HPDE6-E6E7 (cell line): ENCODE measurements around the gene ENO2.

Experiments
- DNase-seq: peaks from one replicate; pipeline ENCODE4 v3.0.0; 2011; ENCODE audit warnings: missing footprints; ENCODE audit errors: extremely low spot score

Gene ENO2

DNA sequence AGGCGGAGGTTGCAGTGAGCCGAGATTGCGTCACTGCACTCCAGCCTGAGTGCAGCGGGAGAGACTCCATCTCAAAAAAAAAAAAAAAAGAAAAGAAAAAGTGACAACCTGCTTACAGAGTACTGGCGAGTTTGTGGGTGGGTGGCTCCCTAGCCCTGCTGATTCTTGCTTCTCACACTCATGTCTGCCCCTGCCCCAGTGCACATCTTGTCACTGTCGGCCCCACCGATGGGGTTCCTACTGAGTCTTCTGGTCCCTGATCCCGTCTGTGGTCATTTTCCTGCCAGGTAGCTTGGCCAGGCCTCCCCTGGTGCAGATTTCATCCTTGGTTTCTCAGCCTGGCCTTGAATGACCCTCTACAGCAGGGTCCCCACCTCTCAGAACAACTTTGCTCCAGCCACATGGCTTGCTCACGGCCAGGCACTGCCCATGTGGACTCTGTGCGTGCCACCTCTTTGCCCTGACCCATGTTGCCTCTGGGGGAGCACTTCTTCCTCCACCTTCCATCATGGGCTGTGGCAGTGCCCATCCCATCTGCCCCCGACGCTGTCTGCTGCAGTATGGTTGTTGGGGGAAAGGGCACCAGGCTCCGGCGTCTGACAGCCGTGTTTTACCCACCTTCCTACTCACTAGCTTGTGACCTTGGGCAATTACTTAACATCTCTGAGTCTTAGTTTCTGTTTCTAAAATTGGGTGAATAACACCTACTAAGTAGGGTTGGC lies 34.7 kb downstream of the ENO2 start:
- no peak for DNase-seq

DNA sequence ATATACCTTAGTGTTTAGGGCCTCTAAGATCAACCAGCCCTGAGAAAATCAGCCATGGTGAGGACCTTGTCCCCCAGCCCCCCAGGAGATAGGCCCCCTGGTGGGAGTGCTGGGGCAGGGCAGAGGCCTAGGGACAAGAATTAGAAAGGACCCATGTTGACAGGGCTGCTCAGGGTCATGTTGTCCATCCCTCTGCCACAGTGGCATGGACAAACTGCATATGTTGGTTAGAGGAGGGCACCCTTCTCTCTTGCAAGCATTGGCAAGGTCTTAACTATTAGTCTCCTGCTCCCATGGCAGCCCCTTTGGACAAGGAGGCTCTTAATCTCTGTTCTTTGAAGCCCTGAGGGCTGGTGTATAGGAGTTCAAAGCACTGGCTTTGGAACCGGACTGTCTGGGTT lies 36.0 kb downstream of the ENO2 start:
- DNase-seq: no peak

DNA sequence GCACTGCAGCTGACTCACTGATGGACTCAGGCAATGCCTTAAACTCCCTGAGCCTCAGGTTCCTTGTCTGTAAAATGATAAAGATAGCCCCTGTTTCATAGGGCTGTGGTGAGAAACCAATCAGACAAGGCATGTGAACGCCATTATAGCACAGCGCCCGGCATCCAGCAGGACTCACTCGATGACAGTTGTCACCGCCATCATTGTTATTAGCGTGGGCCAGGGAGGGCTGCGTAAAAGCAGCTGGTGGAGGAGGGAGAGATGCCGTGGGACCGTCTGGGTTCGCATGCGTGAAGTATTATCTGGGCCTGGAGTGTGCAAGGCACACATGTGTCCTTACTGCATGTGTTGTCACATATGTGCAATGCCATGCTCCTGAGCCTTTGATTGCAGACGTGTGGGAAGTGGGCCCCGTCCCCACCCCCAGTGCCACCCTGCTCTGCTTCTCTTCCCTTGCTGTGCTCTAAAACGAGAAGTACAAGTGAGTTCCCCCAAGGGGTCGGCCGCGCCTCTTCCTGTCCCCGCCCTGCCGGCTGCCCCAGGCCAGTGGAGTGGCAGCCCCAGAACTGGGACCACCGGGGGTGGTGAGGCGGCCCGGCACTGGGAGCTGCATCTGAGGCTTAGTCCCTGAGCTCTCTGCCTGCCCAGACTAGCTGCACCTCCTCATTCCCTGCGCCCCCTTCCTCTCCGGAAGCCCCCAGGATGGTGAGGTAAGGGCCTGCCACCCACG lies 36.6 kb downstream of the ENO2 start, which contains the start of gene PTPN6:
Gene PTPN6 (plus strand): TSS at position 546 of the 730 bp plus-strand sequence. CDS start 157 bp downstream, at position 703.
- no peak for DNase-seq

DNA sequence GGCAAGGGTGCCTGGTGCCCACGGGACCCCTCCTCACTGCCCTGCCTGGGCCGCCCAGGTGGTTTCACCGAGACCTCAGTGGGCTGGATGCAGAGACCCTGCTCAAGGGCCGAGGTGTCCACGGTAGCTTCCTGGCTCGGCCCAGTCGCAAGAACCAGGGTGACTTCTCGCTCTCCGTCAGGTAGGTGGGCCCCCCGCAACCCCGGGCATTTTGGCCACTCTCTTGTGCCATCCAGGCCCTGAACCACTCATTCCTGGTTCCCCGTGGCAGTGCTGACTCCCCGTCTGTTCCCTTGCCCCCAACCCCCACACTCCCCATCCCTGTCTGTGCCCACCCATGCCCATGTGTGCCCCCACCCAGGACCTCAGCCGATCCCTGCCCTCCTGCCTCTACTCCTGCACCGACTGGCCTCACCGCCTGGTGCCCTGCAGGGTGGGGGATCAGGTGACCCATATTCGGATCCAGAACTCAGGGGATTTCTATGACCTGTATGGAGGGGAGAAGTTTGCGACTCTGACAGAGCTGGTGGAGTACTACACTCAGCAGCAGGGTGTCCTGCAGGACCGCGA lies 37.3 kb downstream of the ENO2 start:
- no peak for DNase-seq

DNA sequence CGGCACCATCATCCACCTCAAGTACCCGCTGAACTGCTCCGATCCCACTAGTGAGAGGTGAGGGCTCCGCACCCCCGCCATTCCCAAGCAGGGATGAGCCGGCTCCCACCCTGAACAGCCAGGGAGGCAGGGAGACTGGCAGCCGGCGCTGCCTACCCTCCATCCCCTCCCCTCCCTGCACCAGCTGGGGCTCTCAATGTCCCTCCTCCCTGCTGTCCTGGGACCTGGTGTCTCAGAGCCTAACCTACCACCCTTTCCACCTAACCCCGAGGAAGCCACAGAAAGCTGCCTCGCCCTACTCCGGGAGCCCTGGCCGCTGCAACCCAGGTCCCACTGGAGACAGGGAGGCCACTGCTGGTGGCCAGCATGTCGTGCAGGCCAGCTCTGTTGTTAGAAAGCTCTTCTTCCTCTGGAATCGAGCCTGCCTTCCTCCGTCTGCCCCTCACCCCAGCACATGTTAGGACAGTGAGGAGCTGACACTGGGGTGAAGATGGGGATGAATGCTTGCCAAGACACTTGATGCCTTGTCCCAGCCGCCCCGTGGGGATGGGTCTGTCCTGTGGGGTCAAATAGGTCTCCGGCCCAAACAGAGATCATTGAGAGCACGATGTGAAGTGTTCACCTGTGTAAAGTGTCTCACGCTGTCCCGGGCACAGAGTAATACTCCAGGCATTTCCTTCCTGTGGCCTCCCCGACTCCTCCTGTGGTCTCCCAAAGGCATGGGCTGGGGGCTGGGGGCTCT lies 37.9 kb downstream of the ENO2 start:
- DNase-seq: no peak

DNA sequence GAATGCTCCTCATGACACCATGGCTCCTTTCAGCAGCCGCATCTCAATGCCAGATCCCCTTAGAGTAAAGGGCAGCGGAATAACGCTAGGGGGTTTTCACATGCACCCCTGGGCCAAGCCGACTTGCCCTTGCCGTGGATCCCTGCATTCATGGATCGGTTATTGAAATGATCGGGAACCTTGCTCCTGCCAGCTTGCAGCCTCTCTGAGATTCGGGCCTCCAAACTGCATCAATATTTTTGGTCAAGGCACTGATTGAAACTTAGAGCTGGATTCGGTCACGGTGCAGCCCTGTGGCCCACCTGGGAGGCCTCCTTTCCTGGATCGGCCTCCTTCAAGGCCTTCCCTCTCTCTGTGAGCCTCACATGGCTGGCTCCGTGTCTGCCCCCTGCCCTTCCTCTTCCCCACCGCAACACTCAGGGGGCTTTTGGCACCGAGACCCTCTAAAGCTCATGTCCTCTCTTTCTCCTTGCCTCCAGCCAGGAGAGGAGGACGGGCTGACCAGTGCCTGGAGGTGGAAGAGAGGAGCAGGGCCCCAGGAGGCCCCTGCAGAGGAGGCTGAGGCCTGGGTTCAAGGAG lies 38.6 kb downstream of the ENO2 start:
- DNase-seq: no peak

DNA sequence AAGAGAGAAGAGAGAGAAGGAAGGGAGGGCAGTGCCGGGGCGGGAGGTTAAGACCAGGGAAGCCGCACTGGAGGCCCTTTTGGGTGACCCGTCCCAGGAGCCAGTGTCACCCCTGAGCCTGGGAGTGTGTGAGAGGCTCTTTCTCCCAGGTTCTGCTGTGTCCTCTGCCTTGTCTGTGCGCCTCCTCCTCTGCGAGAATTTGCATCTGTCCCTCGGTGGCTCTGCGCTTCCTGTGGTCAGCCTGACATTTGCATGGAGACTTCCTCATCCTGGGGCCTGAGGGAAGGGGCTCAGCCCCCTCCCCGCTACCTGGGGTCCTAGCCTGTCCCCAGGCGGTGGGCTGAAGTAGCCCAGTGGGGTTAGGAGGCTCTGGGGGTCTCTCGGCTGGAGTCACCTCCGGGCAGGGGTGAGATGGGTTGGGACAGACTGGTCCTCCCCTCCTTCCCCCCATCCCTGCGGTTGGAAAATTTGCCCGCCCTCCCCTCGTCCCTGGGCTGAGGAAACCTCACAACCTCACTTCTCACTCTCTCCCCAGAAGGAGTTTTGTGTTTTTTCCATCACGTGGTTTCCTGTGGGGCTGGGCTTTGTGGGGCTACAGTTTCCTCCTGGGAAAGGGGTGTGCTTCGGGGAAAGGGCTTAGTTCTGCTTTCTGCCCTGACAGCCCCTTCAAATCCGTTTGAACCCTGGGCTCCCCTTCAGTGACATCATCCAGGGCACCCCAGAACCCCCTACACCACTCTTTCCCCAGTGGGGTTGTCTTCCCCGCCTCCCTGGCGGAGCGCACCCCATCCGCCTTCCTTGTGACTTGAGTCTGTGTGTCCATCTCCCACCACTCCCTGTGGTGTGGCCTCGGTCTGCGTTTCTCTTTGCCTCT lies 39.3 kb downstream of the ENO2 start:
- DNase-seq: no peak

DNA sequence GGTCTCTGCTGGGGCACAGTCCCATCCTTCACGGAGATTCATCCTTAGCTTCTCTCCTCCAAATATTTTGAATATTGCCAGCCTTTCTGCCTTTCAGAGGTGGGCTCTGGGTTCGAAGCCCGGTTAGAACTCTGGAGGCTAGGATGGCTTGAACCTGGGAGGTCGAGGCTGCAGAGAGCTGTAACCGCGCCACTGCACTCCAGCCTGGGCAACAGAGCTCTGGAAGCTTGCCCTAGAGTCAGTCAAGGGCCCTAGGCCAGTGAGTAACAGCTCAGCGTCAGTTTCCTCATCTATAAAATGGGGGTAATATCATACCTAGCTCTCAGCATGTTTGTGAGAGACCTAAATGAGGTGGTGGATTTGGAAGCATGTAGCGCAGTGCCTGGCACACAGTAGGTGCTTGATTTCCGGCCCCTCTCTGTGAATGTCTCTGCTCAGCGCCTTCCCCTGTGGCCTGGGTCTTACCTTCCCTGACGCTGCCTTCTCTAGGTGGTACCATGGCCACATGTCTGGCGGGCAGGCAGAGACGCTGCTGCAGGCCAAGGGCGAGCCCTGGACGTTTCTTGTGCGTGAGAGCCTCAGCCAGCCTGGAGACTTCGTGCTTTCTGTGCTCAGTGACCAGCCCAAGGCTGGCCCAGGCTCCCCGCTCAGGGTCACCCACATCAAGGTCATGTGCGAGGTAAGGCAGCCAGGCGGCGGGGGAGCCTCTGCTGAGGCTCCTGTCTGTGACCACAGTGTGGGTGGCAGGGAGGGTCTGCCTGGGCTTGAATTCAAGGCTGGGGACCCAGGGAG lies 40.1 kb downstream of the ENO2 start:
- no peak for DNase-seq

DNA sequence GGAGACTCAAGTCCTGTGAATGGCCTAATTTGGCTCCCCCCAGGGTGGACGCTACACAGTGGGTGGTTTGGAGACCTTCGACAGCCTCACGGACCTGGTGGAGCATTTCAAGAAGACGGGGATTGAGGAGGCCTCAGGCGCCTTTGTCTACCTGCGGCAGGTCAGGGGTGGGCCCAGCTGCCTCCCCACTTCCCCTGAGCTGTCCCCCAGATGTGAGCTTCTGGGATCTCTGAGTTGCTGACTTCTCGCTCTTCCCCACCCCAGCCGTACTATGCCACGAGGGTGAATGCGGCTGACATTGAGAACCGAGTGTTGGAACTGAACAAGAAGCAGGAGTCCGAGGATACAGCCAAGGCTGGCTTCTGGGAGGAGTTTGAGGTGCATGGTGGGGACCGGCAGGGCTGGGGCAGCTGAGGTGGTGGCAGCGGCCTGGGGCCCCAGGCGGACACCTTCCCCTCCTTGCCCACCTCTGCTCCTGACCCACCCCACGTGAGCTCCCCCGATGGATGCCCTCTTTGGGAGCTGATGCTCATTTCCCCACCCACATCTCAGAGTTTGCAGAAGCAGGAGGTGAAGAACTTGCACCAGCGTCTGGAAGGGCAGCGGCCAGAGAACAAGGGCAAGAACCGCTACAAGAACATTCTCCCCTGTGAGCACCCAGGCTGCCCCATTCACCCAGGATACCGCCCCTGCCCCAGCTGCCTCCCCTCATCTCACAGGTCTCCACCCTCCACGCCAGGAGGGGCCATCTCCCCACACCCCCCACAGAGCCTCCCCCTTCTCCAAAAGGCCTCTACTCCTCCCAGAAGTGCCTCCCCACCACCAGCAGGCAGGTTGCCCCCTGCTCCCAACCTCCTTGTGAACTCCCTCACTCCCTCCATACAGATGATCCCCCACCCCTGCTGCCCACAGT lies 41.0 kb downstream of the ENO2 start:
- no peak for DNase-seq

DNA sequence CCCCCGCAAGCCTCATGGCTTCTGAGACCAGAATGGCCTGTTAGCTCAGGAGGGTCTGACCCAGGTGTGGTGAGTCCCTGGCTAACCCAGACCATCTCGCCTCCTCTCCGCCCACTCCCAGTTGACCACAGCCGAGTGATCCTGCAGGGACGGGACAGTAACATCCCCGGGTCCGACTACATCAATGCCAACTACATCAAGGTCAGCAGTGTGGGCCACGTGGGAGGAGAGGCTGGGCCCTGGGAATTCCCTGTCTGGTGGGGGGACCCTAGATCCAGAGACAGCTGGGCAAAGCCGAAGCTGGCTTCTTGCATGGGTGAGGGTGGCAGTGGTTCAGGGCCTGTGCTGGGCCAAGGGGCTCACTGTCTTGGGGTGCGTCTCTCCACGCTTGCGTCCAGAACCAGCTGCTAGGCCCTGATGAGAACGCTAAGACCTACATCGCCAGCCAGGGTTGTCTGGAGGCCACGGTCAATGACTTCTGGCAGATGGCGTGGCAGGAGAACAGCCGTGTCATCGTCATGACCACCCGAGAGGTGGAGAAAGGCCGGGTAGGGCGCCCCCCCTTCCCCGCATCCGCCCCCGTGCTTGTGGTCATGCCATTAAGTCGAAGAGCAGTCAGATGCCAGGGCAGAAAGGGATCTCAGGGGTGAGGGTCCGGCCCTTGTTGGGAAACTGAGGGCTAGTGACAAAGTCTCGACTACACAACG lies 41.8 kb downstream of the ENO2 start:
- no peak for DNase-seq

DNA sequence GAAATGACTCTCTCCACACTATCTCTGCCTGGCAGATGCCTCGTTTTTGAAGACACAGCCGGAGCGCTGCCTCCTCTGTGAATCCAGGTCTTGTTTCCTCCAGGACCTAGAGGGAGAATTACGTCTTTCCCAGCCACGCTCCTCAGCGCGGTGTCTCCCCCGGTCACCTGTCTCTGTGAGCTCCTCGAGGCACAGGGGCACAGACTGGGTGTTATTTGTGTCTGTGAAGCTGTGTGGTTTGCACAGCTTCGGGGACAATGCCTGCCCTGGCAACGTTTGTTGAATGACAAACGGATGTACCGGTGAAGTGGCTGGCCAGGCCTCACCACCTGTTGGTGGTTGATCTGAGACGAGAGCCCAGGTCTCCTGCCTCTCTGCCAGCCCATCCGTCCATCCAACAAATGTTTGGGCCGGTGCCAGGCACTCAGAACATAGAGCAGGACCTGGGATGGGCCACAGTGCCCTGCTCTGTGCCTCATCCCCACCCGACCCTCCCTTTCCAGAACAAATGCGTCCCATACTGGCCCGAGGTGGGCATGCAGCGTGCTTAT lies 42.8 kb downstream of the ENO2 start:
- DNase-seq: no peak

DNA sequence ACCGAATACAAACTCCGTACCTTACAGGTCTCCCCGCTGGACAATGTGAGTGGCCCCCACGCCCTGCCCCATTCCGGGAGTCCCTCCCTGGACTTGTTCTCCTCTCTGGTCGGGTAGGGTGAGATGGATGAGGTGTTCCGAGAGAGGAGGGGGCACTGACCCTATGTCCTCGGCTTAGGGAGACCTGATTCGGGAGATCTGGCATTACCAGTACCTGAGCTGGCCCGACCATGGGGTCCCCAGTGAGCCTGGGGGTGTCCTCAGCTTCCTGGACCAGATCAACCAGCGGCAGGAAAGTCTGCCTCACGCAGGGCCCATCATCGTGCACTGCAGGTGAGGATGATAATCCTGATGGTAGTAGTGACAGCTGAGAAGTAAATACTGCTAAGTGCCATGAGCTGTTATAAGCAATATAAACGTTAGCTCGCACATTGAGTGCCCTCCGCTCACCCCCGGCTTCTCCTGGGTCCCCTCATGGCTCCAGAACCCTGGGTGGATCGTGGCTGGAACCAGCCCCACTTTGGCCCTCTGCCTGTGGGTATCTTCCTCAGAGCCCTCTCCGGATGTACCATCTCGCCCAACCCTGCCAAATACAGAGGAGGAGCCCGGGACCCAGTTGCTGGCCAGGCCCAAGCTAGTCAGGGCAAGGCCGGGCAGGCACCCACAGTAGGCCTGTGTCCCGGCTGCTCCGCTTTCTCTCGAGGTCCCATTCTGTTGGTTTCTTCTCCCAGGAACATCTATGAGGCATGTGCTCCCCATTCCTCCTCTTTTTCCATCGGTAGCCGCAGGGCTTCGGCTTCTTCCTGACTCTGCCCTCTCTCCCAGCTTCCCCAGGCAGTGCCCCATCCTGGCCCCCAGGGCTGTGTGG lies 43.6 kb downstream of the ENO2 start:
- DNase-seq: no peak

DNA sequence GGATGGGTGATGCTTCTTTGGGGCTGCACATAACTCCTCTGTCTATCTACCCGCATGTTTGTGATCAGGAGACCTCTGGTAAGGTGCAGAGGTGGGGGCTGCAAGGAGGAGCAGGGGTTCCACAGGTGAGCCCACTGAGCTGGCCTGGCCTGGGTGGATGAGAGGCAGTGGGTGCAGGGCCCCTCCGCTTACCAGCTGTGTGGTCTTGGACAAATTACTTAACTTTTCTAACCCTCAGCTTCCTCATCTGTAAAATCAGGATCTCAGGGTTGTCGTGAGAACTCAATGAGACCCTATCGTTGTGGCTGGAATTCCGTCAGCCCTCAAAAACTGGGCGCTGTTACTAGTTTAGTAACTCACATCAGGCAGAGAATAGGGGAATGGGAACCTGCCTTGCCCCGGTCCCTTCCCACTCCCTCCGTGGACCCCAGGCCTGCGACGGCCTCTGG lies 44.3 kb downstream of the ENO2 start:
- DNase-seq: no peak

DNA sequence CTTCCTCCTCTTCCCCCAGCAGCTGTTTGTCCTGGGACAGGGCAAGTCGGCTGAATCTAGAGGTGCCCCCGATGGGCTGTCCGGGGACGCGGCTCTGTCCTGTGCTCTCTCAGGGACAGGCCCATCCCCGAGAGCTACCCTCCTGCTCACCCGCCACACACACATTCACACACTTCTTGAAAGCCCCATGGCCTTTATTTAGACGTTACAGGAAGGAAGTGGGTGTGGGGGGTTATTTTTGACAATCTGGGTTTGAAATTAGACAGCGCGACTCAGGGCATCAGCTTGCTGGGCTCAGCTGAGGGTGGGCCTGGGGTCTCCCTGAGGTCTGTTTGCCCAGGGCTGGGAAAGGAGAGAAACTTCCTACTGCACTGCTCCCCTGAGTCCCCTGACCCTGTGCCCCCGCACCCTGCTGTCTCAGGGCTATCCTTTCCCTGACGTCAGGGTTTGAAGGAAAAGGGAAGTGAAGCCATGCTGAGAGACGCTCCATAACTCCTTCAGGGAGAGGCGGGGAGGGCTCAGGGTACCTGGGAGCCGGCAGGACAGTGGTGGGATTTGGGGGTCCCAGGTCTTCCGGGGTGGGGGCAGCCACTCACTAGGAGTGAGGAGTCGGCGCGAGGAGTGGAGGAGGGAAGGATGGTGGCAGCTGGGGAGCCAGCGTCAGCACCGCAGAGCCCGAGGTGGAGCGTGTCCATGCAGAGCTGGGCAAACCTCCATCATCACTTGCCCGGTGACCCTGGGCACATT lies 44.9 kb downstream of the ENO2 start:
- DNase-seq: no peak

DNA sequence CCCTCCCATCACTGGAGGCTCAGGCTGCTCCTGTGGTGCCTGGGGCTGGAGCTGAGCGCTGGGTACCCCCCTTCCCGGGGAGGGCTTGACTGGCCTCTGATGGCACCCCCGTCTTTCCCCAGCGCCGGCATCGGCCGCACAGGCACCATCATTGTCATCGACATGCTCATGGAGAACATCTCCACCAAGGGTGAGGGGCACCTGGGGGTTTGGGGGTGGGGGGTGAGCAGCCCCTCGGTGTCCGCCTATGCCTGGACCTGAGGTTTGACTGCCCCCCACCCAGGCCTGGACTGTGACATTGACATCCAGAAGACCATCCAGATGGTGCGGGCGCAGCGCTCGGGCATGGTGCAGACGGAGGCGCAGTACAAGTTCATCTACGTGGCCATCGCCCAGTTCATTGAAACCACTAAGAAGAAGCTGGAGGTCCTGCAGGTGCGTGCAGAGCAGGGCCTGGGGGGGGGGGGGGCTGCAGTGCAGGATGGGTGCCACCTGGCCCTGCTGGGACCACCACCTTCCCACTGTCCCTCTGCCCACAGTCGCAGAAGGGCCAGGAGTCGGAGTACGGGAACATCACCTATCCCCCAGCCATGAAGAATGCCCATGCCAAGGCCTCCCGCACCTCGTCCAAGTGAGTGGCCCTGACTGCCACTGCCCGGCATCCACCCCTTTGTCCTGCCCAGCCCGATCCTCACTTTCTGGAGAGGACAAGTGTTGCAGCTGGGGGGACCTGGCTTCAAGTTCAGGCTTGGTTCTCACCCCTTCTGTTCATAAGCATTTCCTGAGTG lies 45.6 kb downstream of the ENO2 start:
- DNase-seq: no peak
